Measurements from ENCODE around the gene PANK2.

Gene PANK2

GRCh38 chr20:3896853-3897583 is 7.8 kb downstream of the PANK2 start:
- 0 out of 2 replicates have a peak overlapping the region, but pooled peaks have one; percentile 7 for H3K27ac ChIP-seq

DNA sequence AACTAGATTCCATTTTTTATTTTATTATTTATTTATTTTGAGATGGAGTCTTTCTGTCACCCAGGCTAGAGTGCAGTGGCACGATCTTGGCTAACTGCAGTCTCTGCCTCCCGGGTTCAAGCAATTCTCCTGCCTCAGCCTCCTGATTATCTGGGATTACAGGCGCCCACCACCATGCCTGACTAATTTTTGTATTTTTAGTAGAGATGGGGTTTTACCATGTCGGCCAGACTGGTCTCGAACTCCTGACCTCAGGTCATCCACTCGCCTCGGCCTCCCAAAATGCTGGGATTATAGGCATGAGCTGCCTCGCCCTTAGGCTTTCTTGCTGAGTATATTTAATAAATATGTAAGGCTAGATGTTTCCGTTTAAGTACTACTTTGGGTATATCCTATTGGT is 9.0 kb downstream of the PANK2 start:
- H3K27ac ChIP-seq: peak overlapping the region; percentile 26

More at GRCh38 chr20:3896853-3897583, 7.8 kb downstream of the PANK2 start:
- TF ChIP-seq ZFX (IDR thresholded peaks at IDR 0.05; ENCODE audit: borderline replicate concordance): no peak
- no peak for TF ChIP-seq CTCF (IDR thresholded peaks at IDR 0.05)

GRCh38 chr20:3898639-3899038 is 9.5 kb downstream of the PANK2 start:
- H3K27ac ChIP-seq: peak overlapping the region; percentile 26
- TF ChIP-seq CTCF (IDR thresholded peaks at IDR 0.05) (no peak), ZFX (IDR thresholded peaks at IDR 0.05; ENCODE audit: borderline replicate concordance) (no peak)

GRCh38 chr20:3900187-3900604 is 11.0 kb downstream of the PANK2 start:
- no peak overlapping the region for H3K27ac ChIP-seq
- TF ChIP-seq ZFX (IDR thresholded peaks at IDR 0.05; ENCODE audit: borderline replicate concordance): no peak
- no peak for TF ChIP-seq CTCF (IDR thresholded peaks at IDR 0.05)

- H3K27ac ChIP-seq: no peak overlapping the region
- TF ChIP-seq ZFX (IDR thresholded peaks at IDR 0.05; ENCODE audit: borderline replicate concordance) (no peak), CTCF (IDR thresholded peaks at IDR 0.05) (no peak)
Observed at GRCh38 chr20:3901028-3901705, 12.0 kb downstream of the PANK2 start.

DNA sequence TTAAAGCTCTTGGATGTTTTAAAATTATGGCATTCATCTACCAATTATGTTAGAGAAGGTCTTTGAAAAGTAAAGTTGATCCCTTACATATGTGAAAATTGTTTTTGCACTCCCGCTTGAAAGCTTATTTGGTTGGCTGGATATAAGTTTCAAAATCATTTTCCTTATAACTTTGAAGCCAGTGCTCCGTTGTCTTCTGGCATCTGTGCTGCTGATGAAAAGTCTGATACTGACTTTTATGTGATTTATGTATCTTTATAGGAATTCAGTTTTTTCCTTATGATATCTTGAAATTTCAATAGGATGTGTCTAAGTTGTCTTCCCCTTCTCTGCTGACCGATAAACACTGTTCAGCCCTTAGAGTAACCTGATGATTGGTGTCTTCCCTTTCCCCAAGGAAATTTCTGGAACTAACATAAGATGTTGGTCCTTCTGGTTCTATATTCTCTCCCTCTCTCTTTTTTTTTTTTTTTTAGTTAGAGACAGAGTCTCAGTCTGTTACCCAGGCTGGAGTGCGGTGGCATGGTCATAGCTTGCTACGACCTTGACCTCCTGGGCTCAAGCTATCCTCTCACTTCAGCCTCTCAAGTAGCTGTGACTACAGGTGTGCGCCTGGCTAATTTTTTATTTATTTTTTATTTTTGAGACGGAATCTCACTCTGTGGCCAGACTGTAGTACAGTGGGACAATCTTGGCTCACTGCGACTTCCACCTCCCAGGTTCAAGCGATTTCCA is 12.7 kb downstream of the PANK2 start:
- H3K27ac ChIP-seq: no peak overlapping the region
- TF ChIP-seq ZFX (IDR thresholded peaks at IDR 0.05; ENCODE audit: borderline replicate concordance) (no peak), CTCF (IDR thresholded peaks at IDR 0.05) (no peak)

GRCh38 chr20:3902446-3902845 is 13.3 kb downstream of the PANK2 start:
- TF ChIP-seq CTCF (IDR thresholded peaks at IDR 0.05) (no peak), ZFX (IDR thresholded peaks at IDR 0.05; ENCODE audit: borderline replicate concordance) (no peak)
- no peak overlapping the region for H3K27ac ChIP-seq

Measured in 22Rv1 (cell line).